Effector memory CD8-positive, alpha-beta T cell (primary cell): ENCODE measurements around the gene LAS1L.
"Not testable (repeated sequence)": the region's sequence is repeated elsewhere in the genome, so short reads cannot be mapped to it uniquely, and the experiment has no call there.

Experiments
- ATAC-seq: fragments of 150-1000 bp; cut with Tn5 transposase; replicated peaks from 2 replicates; pipeline ENCODE4 v1.10.0; 2021; ENCODE audit warnings: mild to moderate bottlenecking, moderate library complexity
- DNase-seq, 3 experiments: peaks; one replicate each; pipeline ENCODE4 v3.0.0; 2021
- H3K27ac Mint-ChIP-seq, 2 donors: one replicate each; pipeline ENCODE4 v1.8.0; 2022; ENCODE audit warnings: mild to moderate bottlenecking in 2 of 2, mixed read lengths in 2 of 2, moderate library complexity in 2 of 2
- H3K27me3 Mint-ChIP-seq, 2 donors: one replicate each; pipeline ENCODE4 v1.8.0; 2022; ENCODE audit warnings: mixed read lengths in 2 of 2
- H3K36me3 Mint-ChIP-seq: one replicate; pipeline ENCODE4 v1.8.0; 2022; ENCODE audit warnings: mild to moderate bottlenecking, moderate library complexity, mixed read lengths; ENCODE audit not compliant: insufficient read depth
- H3K4me1 Mint-ChIP-seq, 2 donors: one replicate each; pipeline ENCODE4 v1.8.0; 2022; ENCODE audit warnings: low read depth in 2 of 2, mixed read lengths in 2 of 2
- H3K4me3 Mint-ChIP-seq, 2 donors: one replicate each; pipeline ENCODE4 v1.8.0; 2022; ENCODE audit warnings: mild to moderate bottlenecking in 2 of 2, mixed read lengths in 2 of 2, moderate library complexity in 2 of 2
- H3K9me3 Mint-ChIP-seq, 2 donors: one replicate each; pipeline ENCODE4 v1.8.0; 2022; ENCODE audit warnings: mixed read lengths in 2 of 2

The LAS1L gene

GRCh38 chrX:65493431-65493830, 41.2 kb downstream of the LAS1L start:
- Mint-ChIP-seq H3K27ac (no peak overlapping the region), H3K4me3 (no peak overlapping the region), H3K36me3 (no peaks in the 10 kb centered on the region), H3K9me3 (no peaks in the 10 kb centered on the region), H3K27me3 (no peaks in the 10 kb centered on the region), H3K4me1 (no peaks in the 10 kb centered on the region)
- DNase-seq (no peak), ATAC-seq (no peak)

- no peaks in the 10 kb centered on the region for H3K36me3 Mint-ChIP-seq
- H3K27ac Mint-ChIP-seq, result no peak overlapping the region
- DNase-seq (no peak), ATAC-seq (no peak)
- H3K4me3 Mint-ChIP-seq, result no peak overlapping the region
- H3K9me3 Mint-ChIP-seq, result no peaks in the 10 kb centered on the region
- H3K4me1 Mint-ChIP-seq, result no peaks in the 10 kb centered on the region
- no peaks in the 10 kb centered on the region for H3K27me3 Mint-ChIP-seq
Observed at GRCh38 chrX:65491620-65492019, 43.0 kb downstream of the LAS1L start.

- Mint-ChIP-seq H3K36me3 (no peaks in the 10 kb centered on the region), H3K9me3 (no peaks in the 10 kb centered on the region), H3K27ac (no peak overlapping the region), H3K27me3 (no peaks in the 10 kb centered on the region), H3K4me1 (no peaks in the 10 kb centered on the region), H3K4me3 (no peak overlapping the region)
- no peak for ATAC-seq
- no peak for DNase-seq
Observed at GRCh38 chrX:65488495-65488894, 46.1 kb downstream of the LAS1L start.

- DNase-seq (no peak), ATAC-seq (no peak)
- Mint-ChIP-seq H3K27me3 (peaks cover 0 to 5% of the 10 kb centered on the region in 2 donors), H3K9me3 (no peaks in the 10 kb centered on the region), H3K27ac (no peak overlapping the region), H3K4me3 (no peak overlapping the region), H3K36me3 (no peaks in the 10 kb centered on the region), H3K4me1 (no peaks in the 10 kb centered on the region)
Observed at GRCh38 chrX:65480960-65481359, 53.6 kb downstream of the LAS1L start.

GRCh38 chrX:65479102-65479501, 55.5 kb downstream of the LAS1L start:
- H3K27ac Mint-ChIP-seq, H3K4me1 Mint-ChIP-seq, H3K4me3 Mint-ChIP-seq, H3K27me3 Mint-ChIP-seq, H3K36me3 Mint-ChIP-seq, ATAC-seq, DNase-seq, H3K9me3 Mint-ChIP-seq: not testable (repeated sequence)

- Mint-ChIP-seq H3K27me3 (peaks cover 0 to 5% of the 10 kb centered on the region in 2 donors), H3K4me1 (no peaks in the 10 kb centered on the region), H3K36me3 (no peaks in the 10 kb centered on the region), H3K9me3 (no peaks in the 10 kb centered on the region), H3K4me3 (no peak overlapping the region), H3K27ac (no peak overlapping the region)
- DNase-seq (no peak), ATAC-seq (no peak)
Observed at GRCh38 chrX:65476564-65476963, 58.0 kb downstream of the LAS1L start.

- Mint-ChIP-seq H3K27me3 (no peaks in the 10 kb centered on the region), H3K27ac (no peak overlapping the region), H3K4me3 (no peak overlapping the region), H3K36me3 (no peaks in the 10 kb centered on the region), H3K4me1 (no peaks in the 10 kb centered on the region), H3K9me3 (no peaks in the 10 kb centered on the region)
- no peak for ATAC-seq
- DNase-seq, result no peak
Observed at GRCh38 chrX:65463550-65463949, 71.0 kb downstream of the LAS1L start.
